Measurements from ENCODE around the gene C2orf72.

C2orf72 gene

GRCh38 chr2:231032575-231033140, 4.7 kb upstream of the C2orf72 start:
- no peak for DNase-seq (ENCODE audit: low spot score)
- in situ Hi-C loops (cut with MboI; ENCODE audit: low pct_unique_long_range_greater_than_20kb, low sequenced_read_pairs, unreplicated experiment), result no loop called here
- TF ChIP-seq CTCF (IDR thresholded peaks at IDR 0.05; ENCODE audit: extremely low read depth, insufficient read depth, missing control alignments), result no peak

GRCh38 chr2:231033147-231034132, 3.9 kb upstream of the C2orf72 start:
- in situ Hi-C loops (cut with MboI; ENCODE audit: low pct_unique_long_range_greater_than_20kb, low sequenced_read_pairs, unreplicated experiment), result no loop called here
- no peak for DNase-seq (ENCODE audit: low spot score)
- TF ChIP-seq CTCF (IDR thresholded peaks at IDR 0.05; ENCODE audit: extremely low read depth, insufficient read depth, missing control alignments), result no peak

GRCh38 chr2:231034291-231034882, 2.9 kb upstream of the C2orf72 start:
- in situ Hi-C loops (cut with MboI; ENCODE audit: low pct_unique_long_range_greater_than_20kb, low sequenced_read_pairs, unreplicated experiment), result no loop called here
- DNase-seq (ENCODE audit: low spot score), result no peak
- TF ChIP-seq CTCF (IDR thresholded peaks at IDR 0.05; ENCODE audit: extremely low read depth, insufficient read depth, missing control alignments), result no peak

GRCh38 chr2:231036131-231036530, 1.2 kb upstream of the C2orf72 start:
- no peak for TF ChIP-seq CTCF (IDR thresholded peaks at IDR 0.05; ENCODE audit: extremely low read depth, insufficient read depth, missing control alignments)
- no peak for DNase-seq (ENCODE audit: low spot score)
- in situ Hi-C loops (cut with MboI; ENCODE audit: low pct_unique_long_range_greater_than_20kb, low sequenced_read_pairs, unreplicated experiment), result no loop called here

GRCh38 chr2:231036578-231037106, 681 bp upstream of the C2orf72 start:
- TF ChIP-seq CTCF (IDR thresholded peaks at IDR 0.05; ENCODE audit: extremely low read depth, insufficient read depth, missing control alignments), result no peak
- DNase-seq (ENCODE audit: low spot score), result no peak
- in situ Hi-C loops (cut with MboI; ENCODE audit: low pct_unique_long_range_greater_than_20kb, low sequenced_read_pairs, unreplicated experiment), result no loop called here

- peak; percentile 27 for TF ChIP-seq CTCF (IDR thresholded peaks at IDR 0.05; ENCODE audit: extremely low read depth, insufficient read depth, missing control alignments)
- DNase-seq (ENCODE audit: low spot score), result peak; percentile 56
- in situ Hi-C loops (cut with MboI; ENCODE audit: low pct_unique_long_range_greater_than_20kb, low sequenced_read_pairs, unreplicated experiment), result no loop called here
Observed at GRCh38 chr2:231037731-231038482, 584 bp downstream of the C2orf72 start.
